ENCODE results near the gene DMD. TPM values are rescaled to one million over a fixed set of nuclear protein-coding genes. Genes with fewer than 3 reads are reported as not detected.

DMD gene
- total RNA-seq, 1 donor from 2014 or later = 1.7 TPM

- H3K4me1 Mint-ChIP-seq (ENCODE audit: low read depth, unreplicated experiment) = no peaks in the 10 kb centered on the region
Measured at GRCh38 chrX:31872007-31872406, 1339.3 kb downstream of the DMD start.

GRCh38 chrX:31870267-31870666 is 1341.1 kb downstream of the DMD start:
- Mint-ChIP-seq H3K4me3 (ENCODE audit: unreplicated experiment) (no peak overlapping the region), H3K36me3 (ENCODE audit: unreplicated experiment) (no peaks in the 10 kb centered on the region), H3K9me3 (ENCODE audit: unreplicated experiment) (no peaks in the 10 kb centered on the region), H3K4me1 (ENCODE audit: low read depth, unreplicated experiment) (no peaks in the 10 kb centered on the region), H3K27me3 (ENCODE audit: unreplicated experiment) (no peaks in the 10 kb centered on the region), H3K27ac (ENCODE audit: unreplicated experiment) (no peak overlapping the region)
- TF ChIP-seq CTCF (IDR thresholded peaks at IDR 0.05; ENCODE audit: partially characterized antibody, unreplicated experiment) = no peak
- no peak for DNase-seq

More at GRCh38 chrX:31872007-31872406, 1339.3 kb downstream of the DMD start:
- Mint-ChIP-seq H3K27me3 (ENCODE audit: unreplicated experiment) (no peaks in the 10 kb centered on the region), H3K4me3 (ENCODE audit: unreplicated experiment) (no peak overlapping the region), H3K27ac (ENCODE audit: unreplicated experiment) (no peak overlapping the region), H3K9me3 (ENCODE audit: unreplicated experiment) (no peaks in the 10 kb centered on the region), H3K36me3 (ENCODE audit: unreplicated experiment) (no peaks in the 10 kb centered on the region)
- no peak for TF ChIP-seq CTCF (IDR thresholded peaks at IDR 0.05; ENCODE audit: partially characterized antibody, unreplicated experiment)
- DNase-seq = no peak

GRCh38 chrX:31860686-31861085 is 1350.7 kb downstream of the DMD start:
- Mint-ChIP-seq H3K9me3 (ENCODE audit: unreplicated experiment) (no peaks in the 10 kb centered on the region), H3K27ac (ENCODE audit: unreplicated experiment) (no peak overlapping the region), H3K36me3 (ENCODE audit: unreplicated experiment) (no peaks in the 10 kb centered on the region), H3K4me3 (ENCODE audit: unreplicated experiment) (no peak overlapping the region), H3K4me1 (ENCODE audit: low read depth, unreplicated experiment) (no peaks in the 10 kb centered on the region), H3K27me3 (ENCODE audit: unreplicated experiment) (peaks cover 1% of the 10 kb centered on the region)
- no peak for TF ChIP-seq CTCF (IDR thresholded peaks at IDR 0.05; ENCODE audit: partially characterized antibody, unreplicated experiment)
- no peak for DNase-seq

- no peak for TF ChIP-seq CTCF (IDR thresholded peaks at IDR 0.05; ENCODE audit: partially characterized antibody, unreplicated experiment)
- Mint-ChIP-seq H3K27me3 (ENCODE audit: unreplicated experiment) (peaks cover 1% of the 10 kb centered on the region), H3K4me3 (ENCODE audit: unreplicated experiment) (no peak overlapping the region), H3K9me3 (ENCODE audit: unreplicated experiment) (no peaks in the 10 kb centered on the region), H3K36me3 (ENCODE audit: unreplicated experiment) (no peaks in the 10 kb centered on the region), H3K27ac (ENCODE audit: unreplicated experiment) (no peak overlapping the region), H3K4me1 (ENCODE audit: low read depth, unreplicated experiment) (no peaks in the 10 kb centered on the region)
- no peak for DNase-seq
Measured at GRCh38 chrX:31858915-31859314, 1352.4 kb downstream of the DMD start.

GRCh38 chrX:31854716-31855115 is 1356.6 kb downstream of the DMD start:
- TF ChIP-seq CTCF (IDR thresholded peaks at IDR 0.05; ENCODE audit: partially characterized antibody, unreplicated experiment) = no peak
- Mint-ChIP-seq H3K36me3 (ENCODE audit: unreplicated experiment) (no peaks in the 10 kb centered on the region), H3K9me3 (ENCODE audit: unreplicated experiment) (peaks cover 1% of the 10 kb centered on the region), H3K4me1 (ENCODE audit: low read depth, unreplicated experiment) (no peaks in the 10 kb centered on the region), H3K27ac (ENCODE audit: unreplicated experiment) (no peak overlapping the region), H3K27me3 (ENCODE audit: unreplicated experiment) (no peaks in the 10 kb centered on the region), H3K4me3 (ENCODE audit: unreplicated experiment) (no peak overlapping the region)
- no peak for DNase-seq
